ENCODE results near the gene DYNLT2B. TPM values are rescaled to one million over a fixed set of nuclear protein-coding genes. Genes with fewer than 3 reads are reported as not detected.
A peak's percentile ranks its signal among the peaks of the same experiment; 100 is the strongest.

DYNLT2B gene
- total RNA-seq, 2 experiments from 2014 or later, result 8.8 to 9.5 TPM

DNA sequence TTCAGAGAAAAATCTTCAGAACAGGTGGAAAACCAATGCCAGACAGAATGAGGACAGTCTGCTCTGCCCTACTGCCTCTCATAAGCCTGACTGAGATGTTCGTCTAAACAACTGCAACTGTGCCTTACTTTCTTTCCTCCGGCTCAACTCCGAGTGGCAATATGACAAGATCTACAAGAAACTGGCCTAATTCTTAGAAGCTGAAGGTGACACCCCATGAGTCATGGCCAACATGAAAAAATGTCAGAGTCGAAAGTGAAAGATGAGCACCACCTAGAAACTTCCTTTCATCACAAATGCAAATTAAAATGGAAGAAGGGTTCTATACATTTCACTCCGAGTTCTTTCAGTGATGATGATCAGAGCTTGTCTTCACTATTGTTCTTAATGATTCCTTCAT, 43.5 kb downstream of the DYNLT2B start:
- ATAC-seq (peak; percentile 89), DNase-seq (peak; percentile 84)
- ChIA-PET CTCF (interaction anchor here (3.1 kb wide), 1 partner anchor 248 kb away, joined by 9 read pairs; no protein-coding TSS in a partner anchor), POLR2A (interaction anchor here (0.6 to 2.0 kb wide), 4 partner anchors 23 to 158 kb away, joined by 3 to 9 read pairs (median 5); partner anchors contain the start of genes DYNLT2B and UBXN7)
- Mint-ChIP-seq H3K4me1 (ENCODE audit: low read depth) (peaks cover 63% of the 10 kb centered on the region), H3K27ac (peak overlapping the region; percentile 94), H3K9me3 (peaks cover 5% of the 10 kb centered on the region), H3K4me3 (peak overlapping the region; percentile 55), H3K27me3 (no peaks in the 10 kb centered on the region), H3K36me3 (ENCODE audit: low read depth) (peaks cover 30% of the 10 kb centered on the region)
- TF ChIP-seq, protein P1, sequence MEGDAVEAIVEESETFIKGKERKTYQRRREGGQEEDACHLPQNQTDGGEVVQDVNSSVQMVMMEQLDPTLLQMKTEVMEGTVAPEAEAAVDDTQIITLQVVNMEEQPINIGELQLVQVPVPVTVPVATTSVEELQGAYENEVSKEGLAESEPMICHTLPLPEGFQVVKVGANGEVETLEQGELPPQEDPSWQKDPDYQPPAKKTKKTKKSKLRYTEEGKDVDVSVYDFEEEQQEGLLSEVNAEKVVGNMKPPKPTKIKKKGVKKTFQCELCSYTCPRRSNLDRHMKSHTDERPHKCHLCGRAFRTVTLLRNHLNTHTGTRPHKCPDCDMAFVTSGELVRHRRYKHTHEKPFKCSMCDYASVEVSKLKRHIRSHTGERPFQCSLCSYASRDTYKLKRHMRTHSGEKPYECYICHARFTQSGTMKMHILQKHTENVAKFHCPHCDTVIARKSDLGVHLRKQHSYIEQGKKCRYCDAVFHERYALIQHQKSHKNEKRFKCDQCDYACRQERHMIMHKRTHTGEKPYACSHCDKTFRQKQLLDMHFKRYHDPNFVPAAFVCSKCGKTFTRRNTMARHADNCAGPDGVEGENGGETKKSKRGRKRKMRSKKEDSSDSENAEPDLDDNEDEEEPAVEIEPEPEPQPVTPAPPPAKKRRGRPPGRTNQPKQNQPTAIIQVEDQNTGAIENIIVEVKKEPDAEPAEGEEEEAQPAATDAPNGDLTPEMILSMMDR (IDR thresholded peaks at IDR 0.05), result no peak
- intact Hi-C loops (cut with micrococcal nuclease), result no loop called here

DNA sequence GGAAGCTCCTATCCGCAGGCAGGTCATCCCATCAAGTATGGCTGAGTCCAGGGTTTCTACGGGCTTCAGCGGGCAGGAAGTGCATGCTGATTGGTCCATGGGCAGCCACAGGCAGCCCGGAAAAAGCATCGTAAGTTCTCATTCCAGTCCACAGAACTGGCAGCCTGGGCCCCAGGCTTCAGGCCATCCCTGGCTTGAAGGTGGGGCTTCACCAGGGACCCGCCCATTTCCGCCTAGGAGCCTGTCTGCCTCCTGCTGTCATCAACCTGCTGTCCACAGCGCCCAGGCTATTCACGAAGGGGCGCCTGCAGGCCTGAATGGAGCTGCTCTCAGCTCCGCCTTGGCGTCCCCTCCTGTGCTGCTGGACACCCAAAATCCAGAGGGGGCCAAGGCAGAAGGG, 44.4 kb downstream of the DYNLT2B start:
- peaks cover 5% of the 10 kb centered on the region for H3K9me3 Mint-ChIP-seq
- intact Hi-C loops (cut with micrococcal nuclease), result no loop called here
- CTCF ChIA-PET, result interaction anchor here (1.2 to 3.1 kb wide), 3 partner anchors 10 to 249 kb away, joined by 4 to 9 read pairs (median 6); no protein-coding TSS in a partner anchor
- peaks cover 61% of the 10 kb centered on the region for H3K4me1 Mint-ChIP-seq (ENCODE audit: low read depth)
- ATAC-seq (no peak), DNase-seq (peak; percentile 31)
- TF ChIP-seq, protein P1 (IDR thresholded peaks at IDR 0.05), result no peak
- POLR2A ChIA-PET, result interaction anchor here (0.6 to 2.0 kb wide), 8 partner anchors 8 to 44 kb away, joined by 3 to 9 read pairs (median 4); partner anchors contain the start of gene DYNLT2B
- H3K27ac Mint-ChIP-seq, result peak overlapping the region; percentile 94
- H3K36me3 Mint-ChIP-seq (ENCODE audit: low read depth), result peaks cover 36% of the 10 kb centered on the region
- H3K27me3 Mint-ChIP-seq, result no peaks in the 10 kb centered on the region
- H3K4me3 Mint-ChIP-seq, result no peak overlapping the region

DNA sequence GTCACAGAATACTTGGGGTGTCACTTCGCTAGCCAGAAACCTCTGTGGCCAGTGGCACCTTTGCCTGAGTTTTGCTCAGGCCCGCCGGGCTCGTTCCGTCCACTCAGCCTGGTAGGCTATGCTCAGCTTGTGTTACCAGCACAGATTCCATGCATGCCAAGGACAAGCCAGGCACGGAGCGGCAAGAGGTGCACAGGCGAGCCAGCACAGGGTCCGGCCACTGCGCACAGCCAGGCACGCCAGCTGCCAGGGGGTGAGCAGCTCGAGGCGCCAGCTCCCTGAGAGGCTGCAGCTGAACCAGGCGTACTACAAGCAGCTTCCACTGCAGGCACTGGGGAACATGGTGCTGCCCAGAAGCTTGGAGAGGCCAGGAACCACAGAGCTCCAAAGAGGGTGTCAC, 45.2 kb downstream of the DYNLT2B start:
- TF ChIP-seq, protein P1 (IDR thresholded peaks at IDR 0.05), result no peak
- H3K36me3 Mint-ChIP-seq (ENCODE audit: low read depth), result peaks cover 32% of the 10 kb centered on the region
- POLR2A ChIA-PET, result interaction anchor here (1.0 to 2.0 kb wide), 4 partner anchors 9 to 45 kb away, joined by 4 to 8 read pairs (median 4); partner anchors contain the start of gene DYNLT2B
- H3K27ac Mint-ChIP-seq, result peak overlapping the region; percentile 94
- H3K4me1 Mint-ChIP-seq (ENCODE audit: low read depth), result peaks cover 53% of the 10 kb centered on the region
- no peak for ATAC-seq
- DNase-seq, result no peak
- CTCF ChIA-PET, result interaction anchor here (0.7 to 3.1 kb wide), 5 partner anchors 9 to 266 kb away, joined by 3 to 9 read pairs (median 4); no protein-coding TSS in a partner anchor
- H3K27me3 Mint-ChIP-seq, result no peaks in the 10 kb centered on the region
- H3K9me3 Mint-ChIP-seq, result peaks cover 5% of the 10 kb centered on the region
- no peak overlapping the region for H3K4me3 Mint-ChIP-seq
- intact Hi-C loops (cut with micrococcal nuclease), result no loop called here

DNA sequence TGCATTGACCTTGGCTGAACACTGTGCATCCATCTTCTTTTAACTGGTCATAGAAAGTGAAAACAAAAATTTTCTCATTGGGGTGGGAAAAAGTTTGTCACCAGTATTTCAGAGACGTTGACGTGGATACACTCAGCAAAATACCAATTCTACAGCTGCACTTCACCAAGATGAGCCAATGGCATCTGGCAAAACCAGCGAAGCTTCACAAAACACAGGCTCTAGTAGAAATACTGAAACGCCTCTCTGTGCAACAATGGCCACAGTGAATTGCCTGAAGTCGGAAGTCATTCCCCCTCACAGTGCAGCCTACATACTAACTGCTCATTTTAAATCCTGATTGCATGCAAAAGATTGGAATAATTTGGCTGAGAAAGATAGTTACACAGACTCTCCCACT, 47.5 kb downstream of the DYNLT2B start:
- H3K27me3 Mint-ChIP-seq, result no peaks in the 10 kb centered on the region
- peak overlapping the region; percentile 8 for H3K27ac Mint-ChIP-seq
- no peak for ATAC-seq
- H3K36me3 Mint-ChIP-seq (ENCODE audit: low read depth), result peaks cover 28% of the 10 kb centered on the region
- TF ChIP-seq, protein P1 (IDR thresholded peaks at IDR 0.05), result no peak
- CTCF ChIA-PET, result interaction anchor here (0.7 kb wide), 1 partner anchor 50 kb away, joined by 3 read pairs; no protein-coding TSS in a partner anchor
- intact Hi-C loops (cut with micrococcal nuclease), result no loop called here
- POLR2A ChIA-PET, result no interaction called here
- H3K9me3 Mint-ChIP-seq, result peaks cover 2% of the 10 kb centered on the region
- H3K4me3 Mint-ChIP-seq, result no peak overlapping the region
- H3K4me1 Mint-ChIP-seq (ENCODE audit: low read depth), result peaks cover 47% of the 10 kb centered on the region
- no peak for DNase-seq

All from activated CD8-positive, alpha-beta T cell treated with anti-CD3 and anti-CD28 coated beads for 36 hours (primary cell).